Testis (tissue), 3 donors: ENCODE measurements around the gene PPP1R13B. TPM values are rescaled to one million over a fixed set of nuclear protein-coding genes. Genes with fewer than 3 reads are reported as not detected.

Source experiments
- DNase-seq: peaks from one replicate; pipeline ENCODE4 v3.0.0-alpha.2; 2019
- H3K27ac ChIP-seq, 2 donors: fragments of 200-600 bp; sonication (generic); one replicate each; pipeline ENCODE4 v1.5.1; 2019
- H3K27me3 ChIP-seq: fragments of 200-600 bp; sonication (generic); one replicate; pipeline ENCODE4 v1.5.1; 2019
- H3K36me3 ChIP-seq: fragments of 200-600 bp; sonication (generic); one replicate; pipeline ENCODE4 v1.5.1; 2017; ENCODE audit warnings: low read depth; ENCODE audit errors: missing control alignments
- H3K4me1 ChIP-seq: fragments of 200-600 bp; sonication (generic); one replicate; pipeline ENCODE4 v1.5.1; 2019
- H3K4me3 ChIP-seq, 2 donors: fragments of 200-600 bp; sonication (generic); one replicate each; pipeline ENCODE4 v1.5.1; 2017 to 2019
- H3K9me3 ChIP-seq: fragments of 200-600 bp; sonication (generic); one replicate; pipeline ENCODE4 v1.5.1; 2017
- CTCF ChIP-seq, 3 experiments: fragments of 450-650 bp in 2 of 3; fragments of 200-600 bp in 1 of 3; sonication (generic) in 1 of 3; IDR thresholded peaks; one replicate each; pipeline ENCODE4 v1.5.1; 2016 to 2019; ENCODE audit warnings: antibody characterized with exemption in 3 of 3, mild to moderate bottlenecking in 2 of 3, moderate library complexity in 1 of 3
- POLR2A ChIP-seq: fragments of 450-650 bp; IDR thresholded peaks from one replicate; pipeline ENCODE4 v1.6.1; 2017; ENCODE audit warnings: antibody characterized with exemption, mild to moderate bottlenecking, moderate library complexity
- WGBS, 2 donors: methylation state at CpG; one replicate each; pipeline ENCODE4 v1.1.5; 2018; 5-methylcytosine and 5-hydroxymethylcytosine counted together
- intact Hi-C: fragments of 100-400 bp; cut with DNase I; formaldehyde crosslinking; loops from one replicate; pipeline ENCODE4 v1.15.1; 2023; ENCODE audit warnings: low total_unique reads
- polyA plus RNA-seq: library from polyadenylated mRNA; stranded (reverse); fragments of 350-450 nt; fragmentation: Illumina TruSeq; extraction: RNeasy Lipid Tissue Mini Kit (QIAGEN cat#74804); gene quantifications from one replicate; pipeline ENCODE4 v1.2.3, GENCODE V29; 2014; ENCODE audit warnings: low read depth, low replicate concordance; ENCODE audit not compliant: insufficient read depth
- total RNA-seq, 2 donors: library from RNA; depleted of rRNA; stranded (reverse); fragments of >200 nt; gene quantifications; one replicate each; pipeline ENCODE4 v1.2.3, GENCODE V29; 2016

PPP1R13B gene
- total and polyA plus RNA-seq, 3 donors from 2014 or later, result 73.1 to 89.2 (median 82.4) TPM

- no peak overlapping the region for H3K4me3 ChIP-seq
- no peaks in the 10 kb centered on the region for H3K27me3 ChIP-seq
- no peaks in the 10 kb centered on the region for H3K36me3 ChIP-seq
- peaks cover 35% of the 10 kb centered on the region for H3K4me1 ChIP-seq
- intact Hi-C loops, result no loop called here
- peak overlapping the region; percentile 44 to 51 for H3K27ac ChIP-seq
- peak; percentile 68 for DNase-seq
- no peak for TF ChIP-seq CTCF (IDR thresholded peaks at IDR 0.05)
- TF ChIP-seq POLR2A, result no peak
- WGBS, 2 donors, result 36 to 57% methylated on average over 18 to 23 of the region's 23 CpGs
- H3K9me3 ChIP-seq, result no peaks in the 10 kb centered on the region
Observed at GRCh38 chr14:103880348-103881267, 33.2 kb upstream of the PPP1R13B start.

- intact Hi-C loops, result no loop called here
- H3K27me3 ChIP-seq, result no peaks in the 10 kb centered on the region
- H3K36me3 ChIP-seq, result no peaks in the 10 kb centered on the region
- H3K27ac ChIP-seq, result peak overlapping the region in 1 of 2 donors; percentile 51
- TF ChIP-seq POLR2A (no peak), CTCF (IDR thresholded peaks at IDR 0.05) (no peak)
- peak; percentile 38 for DNase-seq
- no peaks in the 10 kb centered on the region for H3K9me3 ChIP-seq
- WGBS, 2 donors, result 48 to 57% methylated on average over 27 to 33 of the region's 34 CpGs
- no peak overlapping the region for H3K4me3 ChIP-seq
- H3K4me1 ChIP-seq, result peaks cover 35% of the 10 kb centered on the region
Observed at GRCh38 chr14:103879570-103880347, 32.4 kb upstream of the PPP1R13B start.

- Histone ChIP-seq H3K4me3 (no peak overlapping the region), H3K9me3 (no peaks in the 10 kb centered on the region), H3K27ac (peak overlapping the region in 1 of 2 donors; percentile 51), H3K36me3 (no peaks in the 10 kb centered on the region), H3K4me1 (peaks cover 35% of the 10 kb centered on the region), H3K27me3 (no peaks in the 10 kb centered on the region)
- DNase-seq, result no peak
- TF ChIP-seq POLR2A, result no peak
- TF ChIP-seq CTCF (IDR thresholded peaks at IDR 0.05), result no peak
- WGBS, 2 donors, result 77 to 79% methylated on average over 16 of the region's 16 CpGs
- intact Hi-C loops, result no loop called here
Observed at GRCh38 chr14:103879118-103879569, 31.8 kb upstream of the PPP1R13B start.

- no peak for DNase-seq
- intact Hi-C loops, result no loop called here
- TF ChIP-seq CTCF (IDR thresholded peaks at IDR 0.05), result no peak
- no peak for TF ChIP-seq POLR2A
- Histone ChIP-seq H3K4me1 (peaks cover 35% of the 10 kb centered on the region), H3K27ac (no peak overlapping the region), H3K4me3 (no peak overlapping the region), H3K27me3 (no peaks in the 10 kb centered on the region), H3K36me3 (no peaks in the 10 kb centered on the region), H3K9me3 (no peaks in the 10 kb centered on the region)
- WGBS, 2 donors, result 82 to 87% methylated on average over 10 to 11 of the region's 11 CpGs
Observed at GRCh38 chr14:103878180-103878579, 30.8 kb upstream of the PPP1R13B start.
